ENCODE measurements around the gene ERMP1.

DNA sequence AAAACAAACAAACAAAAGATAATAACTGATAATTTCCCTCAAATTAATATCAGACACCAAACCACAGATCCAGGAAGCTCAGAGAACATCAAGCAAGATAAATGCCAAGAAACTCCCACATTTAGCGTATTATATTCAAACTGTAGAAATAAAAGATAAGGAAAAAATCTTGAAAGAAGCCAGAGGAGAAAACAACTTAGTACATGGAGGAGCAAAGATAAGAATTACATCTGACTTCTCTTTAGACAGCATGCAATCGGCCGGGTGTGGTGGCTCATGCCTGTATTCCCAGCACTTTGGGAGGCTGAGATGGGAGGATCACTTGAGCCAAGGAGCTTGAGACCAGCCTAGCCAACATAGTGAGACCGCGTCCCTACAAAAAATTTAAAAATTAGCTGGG, 40.5 kb upstream of the ERMP1 start:
- no peak for TF ChIP-seq CTCF (IDR thresholded peaks at IDR 0.05)
- TF ChIP-seq EZH2 (IDR thresholded peaks at IDR 0.05; ENCODE audit: borderline replicate concordance, insufficient read depth, low read depth, low read length, poor library complexity, severe bottlenecking), result no peak
